ENCODE measurements around the gene LIPC.

The LIPC gene

DNA sequence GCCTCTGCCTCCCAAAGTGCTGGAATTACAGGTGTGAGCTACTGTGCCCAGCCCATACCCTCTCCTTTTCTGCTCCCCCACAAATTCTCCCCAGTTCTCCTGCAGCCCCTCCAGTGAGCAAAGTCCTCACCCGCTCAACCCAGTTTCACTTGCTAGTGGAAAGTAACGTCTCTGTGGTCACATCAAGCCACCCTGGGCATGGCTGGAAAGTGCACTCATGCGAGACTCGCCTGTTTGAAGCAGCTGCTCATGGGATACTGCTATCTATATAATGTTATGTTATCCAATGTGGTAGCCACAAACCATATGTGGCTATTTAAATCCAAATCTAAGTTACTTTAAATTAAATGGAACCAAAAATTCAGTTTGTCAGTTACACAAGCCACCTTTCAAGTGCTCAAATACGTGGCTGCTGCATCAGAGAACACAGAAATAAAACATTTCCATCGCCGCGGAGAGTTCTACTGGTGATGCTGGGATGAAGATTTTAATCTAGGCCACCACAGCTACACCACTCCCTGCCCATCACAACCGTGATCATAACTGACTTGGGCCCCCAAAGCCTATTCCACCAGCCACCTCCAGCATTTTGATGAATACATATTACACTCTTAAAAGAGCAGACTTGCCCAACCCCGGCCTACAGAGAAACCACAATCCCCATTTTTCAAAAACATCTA, 119.4 kb downstream of the LIPC start:
- no peak for DNase-seq (ENCODE audit: low spot score)
- FAIRE-seq, result peak; percentile 20

- DNase-seq (ENCODE audit: low spot score) (peak; percentile 73), FAIRE-seq (peak; percentile 96)
These were observed 120.1 kb downstream of the LIPC start for GRCh38 chr15:58551764-58552504.

- FAIRE-seq (peak; percentile 91), DNase-seq (ENCODE audit: low spot score) (peak; percentile 64)
These were observed 120.9 kb downstream of the LIPC start for GRCh38 chr15:58552505-58553364.

GRCh38 chr15:58553365-58553918, 121.7 kb downstream of the LIPC start:
- no peak for DNase-seq (ENCODE audit: low spot score)
- FAIRE-seq, result peak; percentile 46

DNA sequence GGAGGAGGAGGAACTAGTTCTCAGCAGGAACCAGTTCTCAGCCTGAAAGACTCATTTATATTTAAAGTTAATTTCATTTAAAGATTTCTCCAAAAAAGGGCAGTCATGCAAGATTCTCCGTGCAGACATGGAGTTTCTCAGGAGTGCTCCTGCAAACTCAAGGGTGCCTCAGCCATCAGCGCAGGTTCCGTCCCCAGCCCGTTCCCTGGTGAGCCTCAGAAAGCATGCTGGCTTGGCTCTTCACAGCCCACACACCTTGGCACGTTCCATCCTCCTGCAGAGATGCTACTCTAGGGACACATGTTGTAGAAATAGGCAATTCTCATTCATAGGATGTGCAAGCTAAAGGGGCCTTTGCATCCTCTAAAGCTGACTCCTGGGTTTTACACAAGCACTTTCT, 123.0 kb downstream of the LIPC start:
- FAIRE-seq, result no peak
- DNase-seq (ENCODE audit: low spot score), result no peak

- DNase-seq (ENCODE audit: low spot score) (no peak), FAIRE-seq (no peak)
These were observed 123.6 kb downstream of the LIPC start for GRCh38 chr15:58555162-58556027.

GRCh38 chr15:58556028-58556361, 124.2 kb downstream of the LIPC start:
- DNase-seq (ENCODE audit: low spot score), result no peak
- FAIRE-seq, result no peak

DNA sequence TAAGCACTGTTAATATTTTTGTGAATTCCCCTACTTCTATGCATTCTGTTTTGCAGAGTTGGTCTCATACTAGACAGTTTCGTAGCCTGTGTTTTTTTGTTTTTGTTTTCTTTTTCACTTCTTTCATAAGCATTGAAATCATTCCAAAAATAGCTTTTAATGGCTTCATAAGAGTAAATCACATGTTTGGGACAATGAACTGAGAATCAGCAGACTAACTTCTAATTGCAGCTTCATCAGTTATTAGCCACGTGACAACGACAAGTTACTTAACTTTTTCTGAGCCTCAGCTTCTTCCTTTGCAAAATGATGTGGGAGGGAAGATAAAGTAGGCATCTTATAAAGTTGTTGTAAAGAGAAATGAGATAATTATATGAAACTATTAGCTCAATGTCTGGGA, 124.8 kb downstream of the LIPC start:
- DNase-seq (ENCODE audit: low spot score) (no peak), FAIRE-seq (no peak)

DNA sequence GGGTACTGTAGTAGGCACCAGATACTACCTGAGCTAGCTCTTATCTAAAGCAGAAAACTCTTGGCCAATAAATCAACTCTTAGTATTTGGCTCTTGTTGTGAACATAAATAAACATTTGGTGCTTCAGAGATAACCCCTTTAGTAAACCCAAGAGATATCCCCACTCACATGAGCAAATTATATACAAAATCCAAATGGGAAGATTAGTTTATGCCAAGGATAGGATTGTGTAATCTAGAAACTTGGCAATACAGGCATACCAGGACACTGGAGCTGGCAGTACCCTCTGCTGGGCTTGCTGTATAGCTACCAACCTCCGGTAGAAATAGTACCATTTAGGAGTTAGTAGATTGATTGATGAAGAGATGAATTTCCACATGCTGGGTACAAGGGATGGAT, 127.0 kb downstream of the LIPC start:
- no peak for FAIRE-seq
- DNase-seq (ENCODE audit: low spot score), result no peak

GRCh38 chr15:58559904-58560588, 128.3 kb downstream of the LIPC start:
- no peak for DNase-seq (ENCODE audit: low spot score)
- no peak for FAIRE-seq

- DNase-seq (ENCODE audit: low spot score), result no peak
- no peak for FAIRE-seq
These were observed 129.5 kb downstream of the LIPC start for GRCh38 chr15:58561321-58561720.

DNA sequence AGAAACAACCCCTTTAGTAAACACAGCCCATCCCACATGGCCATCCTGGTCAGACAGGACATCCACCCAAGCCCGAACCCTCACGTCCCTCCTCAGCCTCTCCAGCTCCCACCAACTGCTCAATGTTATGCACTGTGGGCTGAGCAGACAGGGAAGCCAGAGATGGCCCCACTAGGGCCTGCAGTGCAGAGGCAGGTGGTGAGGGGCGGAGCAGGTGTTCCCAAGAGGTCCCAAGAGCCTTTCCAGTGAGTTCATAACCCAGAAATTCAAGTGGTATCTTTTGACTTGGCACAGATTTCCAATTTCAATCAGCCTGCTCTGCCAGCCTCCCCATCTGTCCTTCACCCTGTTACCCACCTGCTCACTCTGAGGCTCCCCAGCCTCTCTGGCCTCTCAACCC, 130.3 kb downstream of the LIPC start:
- FAIRE-seq, result no peak
- no peak for DNase-seq (ENCODE audit: low spot score)

GRCh38 chr15:58564981-58565380, 133.2 kb downstream of the LIPC start:
- no peak for FAIRE-seq
- no peak for DNase-seq (ENCODE audit: low spot score)

DNA sequence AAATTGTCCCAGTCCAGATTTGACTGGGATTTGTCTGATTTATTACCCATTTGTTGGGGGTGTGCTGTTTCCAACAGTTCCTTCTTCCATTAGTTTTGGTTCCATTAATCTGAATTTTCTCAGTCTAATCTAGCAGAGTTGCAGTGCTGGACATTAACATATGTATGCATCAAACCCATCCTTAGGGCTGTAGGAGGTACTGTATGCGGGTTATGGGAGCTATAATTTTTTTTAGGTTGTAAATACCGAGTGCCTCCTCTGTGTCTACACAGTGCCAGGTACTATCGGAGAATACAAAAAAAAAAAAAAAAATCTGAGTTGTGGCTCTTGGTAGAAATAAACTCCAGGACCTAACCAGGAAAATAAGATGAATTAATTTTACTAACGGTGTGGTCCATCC, 133.8 kb downstream of the LIPC start:
- DNase-seq (ENCODE audit: low spot score) (no peak), FAIRE-seq (no peak)

DNA sequence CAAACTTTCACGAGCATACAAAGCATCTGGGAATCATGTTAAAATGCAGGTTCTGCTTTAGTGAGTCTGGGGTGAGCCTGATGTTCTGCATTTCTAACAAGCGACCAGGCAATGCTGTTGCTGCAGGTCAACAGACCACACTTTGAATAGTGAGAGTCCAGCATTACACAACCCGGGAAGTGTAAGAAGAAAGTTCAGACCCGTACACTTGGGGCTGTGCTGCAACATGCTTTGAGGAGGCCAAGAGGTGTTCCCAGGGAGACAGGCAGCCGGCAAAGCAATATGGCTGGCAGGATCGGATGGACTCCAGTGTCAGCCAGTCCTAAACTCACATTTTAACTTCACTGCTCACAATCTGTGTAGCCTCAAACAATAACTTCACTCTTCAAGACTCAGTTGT, 134.2 kb downstream of the LIPC start:
- FAIRE-seq (peak; percentile 17), DNase-seq (ENCODE audit: low spot score) (no peak)

DNA sequence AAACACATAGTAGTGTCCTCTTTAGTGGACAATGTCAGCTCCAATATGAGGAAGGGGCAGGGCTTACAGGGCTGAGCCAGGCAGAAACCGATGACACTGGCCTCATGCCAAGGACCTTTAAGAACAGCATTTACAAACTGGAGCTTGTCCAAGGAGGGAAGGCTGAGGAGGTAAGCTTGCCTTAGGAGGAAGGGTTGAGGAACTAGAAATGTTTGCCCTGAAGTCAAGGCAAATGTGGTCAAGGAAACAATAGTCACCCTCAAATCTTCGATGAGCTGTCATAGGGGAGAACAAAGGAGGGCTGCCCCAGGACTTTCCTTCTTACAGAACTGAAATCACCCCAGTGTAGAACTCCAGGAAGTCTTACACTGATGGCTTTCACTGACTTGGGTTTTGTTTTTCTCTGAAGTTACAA, 136.4 kb downstream of the LIPC start:
- FAIRE-seq, result peak; percentile 27
- DNase-seq (ENCODE audit: low spot score), result no peak

GRCh38 chr15:58569455-58569854, 137.7 kb downstream of the LIPC start:
- FAIRE-seq, result no peak
- DNase-seq (ENCODE audit: low spot score), result no peak

- DNase-seq (ENCODE audit: low spot score), result no peak
- no peak for FAIRE-seq
These were observed 139.7 kb downstream of the LIPC start for GRCh38 chr15:58571491-58571890.

GRCh38 chr15:58572521-58572920, 140.7 kb downstream of the LIPC start:
- DNase-seq (ENCODE audit: low spot score), result no peak
- no peak for FAIRE-seq

DNA sequence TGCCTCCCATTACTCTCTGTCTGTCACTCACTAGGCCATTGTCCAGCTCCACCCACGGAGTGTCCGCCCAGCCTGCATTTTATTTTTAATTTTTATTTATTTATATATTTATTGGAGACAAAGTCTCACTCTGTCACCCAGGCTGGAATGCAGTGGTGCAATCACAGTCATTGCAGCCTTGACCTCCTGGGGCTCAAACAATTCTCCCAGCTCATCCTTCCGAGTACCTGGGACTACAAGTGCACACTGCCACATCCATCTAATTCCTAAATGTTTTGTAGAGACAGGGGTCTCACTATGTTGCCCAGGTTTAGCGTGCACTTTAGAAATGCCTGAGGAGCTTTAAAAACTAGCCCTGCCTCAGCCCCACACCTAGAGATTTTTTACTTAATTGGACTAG, 141.5 kb downstream of the LIPC start:
- FAIRE-seq (no peak), DNase-seq (ENCODE audit: low spot score) (no peak)
